CD4-positive, alpha-beta T cell treated with Interferon gamma for 1 hour (primary cell): Measurements from ENCODE around the gene AP1S1.

Experiments used
- DNase-seq: peaks from one replicate; pipeline ENCODE4 v3.0.0-alpha.2; 2020

Gene AP1S1

GRCh38 chr7:101159696-101160674 lies 5.7 kb downstream of the AP1S1 start:
- DNase-seq = no peak

DNA sequence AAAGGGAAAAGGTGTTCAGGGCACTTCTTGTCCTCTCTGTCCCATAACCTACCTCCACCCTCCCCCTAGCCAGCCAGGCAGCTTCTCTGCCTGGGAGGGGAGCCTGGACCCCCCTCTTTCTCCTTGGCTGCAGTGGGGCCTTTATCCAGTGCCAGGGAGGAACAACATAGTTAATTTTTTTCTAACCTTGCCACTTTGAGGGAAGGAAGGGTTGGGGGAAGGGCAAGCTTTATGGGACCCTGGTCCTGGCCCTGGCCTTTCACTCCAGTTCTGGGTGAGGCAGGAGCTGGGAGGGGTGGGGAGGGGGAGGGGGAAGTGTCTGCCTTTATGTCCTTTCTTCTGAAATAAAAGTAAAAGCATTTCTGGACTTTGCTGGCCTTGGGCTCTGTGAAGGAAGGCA lies 6.6 kb downstream of the AP1S1 start:
- DNase-seq = no peak

GRCh38 chr7:101161692-101162471 lies 7.6 kb downstream of the AP1S1 start:
- no peak for DNase-seq

DNA sequence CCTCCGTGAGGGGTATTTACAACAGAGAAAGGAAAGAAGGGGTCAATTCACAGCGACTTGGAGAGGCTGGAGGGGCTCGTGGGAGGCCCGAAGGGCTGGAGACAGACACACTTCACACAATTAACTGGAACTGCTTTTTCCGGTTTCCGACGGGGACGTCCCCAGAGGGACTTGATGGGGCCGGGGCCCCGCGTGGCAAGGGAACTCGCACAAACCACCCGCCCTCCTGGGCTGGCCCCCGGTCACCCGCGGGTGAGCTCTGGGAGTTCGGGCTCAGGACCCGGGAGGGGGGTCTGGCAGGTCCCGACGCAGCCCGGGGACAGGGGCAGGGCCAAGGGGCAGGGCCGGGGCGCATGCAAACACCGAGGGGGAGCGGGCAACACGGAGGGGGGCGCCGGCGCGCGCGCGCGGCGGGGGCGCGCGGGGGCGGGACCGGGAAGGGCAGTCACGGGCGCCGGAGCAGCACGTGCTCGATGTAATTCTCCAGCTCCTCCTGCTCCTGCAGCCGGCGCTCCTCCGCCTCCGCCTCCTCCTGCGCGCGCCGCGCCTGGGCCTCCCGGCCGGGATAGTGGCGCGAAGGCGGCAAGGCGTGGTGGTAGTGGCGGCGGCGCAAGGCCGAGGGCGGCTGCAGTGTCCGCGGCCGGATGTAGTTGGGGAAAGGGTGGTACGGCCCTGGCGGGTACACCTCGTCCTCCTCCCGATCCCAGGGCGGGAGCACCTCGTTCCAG lies 8.4 kb downstream of the AP1S1 start:
- no peak for DNase-seq

DNA sequence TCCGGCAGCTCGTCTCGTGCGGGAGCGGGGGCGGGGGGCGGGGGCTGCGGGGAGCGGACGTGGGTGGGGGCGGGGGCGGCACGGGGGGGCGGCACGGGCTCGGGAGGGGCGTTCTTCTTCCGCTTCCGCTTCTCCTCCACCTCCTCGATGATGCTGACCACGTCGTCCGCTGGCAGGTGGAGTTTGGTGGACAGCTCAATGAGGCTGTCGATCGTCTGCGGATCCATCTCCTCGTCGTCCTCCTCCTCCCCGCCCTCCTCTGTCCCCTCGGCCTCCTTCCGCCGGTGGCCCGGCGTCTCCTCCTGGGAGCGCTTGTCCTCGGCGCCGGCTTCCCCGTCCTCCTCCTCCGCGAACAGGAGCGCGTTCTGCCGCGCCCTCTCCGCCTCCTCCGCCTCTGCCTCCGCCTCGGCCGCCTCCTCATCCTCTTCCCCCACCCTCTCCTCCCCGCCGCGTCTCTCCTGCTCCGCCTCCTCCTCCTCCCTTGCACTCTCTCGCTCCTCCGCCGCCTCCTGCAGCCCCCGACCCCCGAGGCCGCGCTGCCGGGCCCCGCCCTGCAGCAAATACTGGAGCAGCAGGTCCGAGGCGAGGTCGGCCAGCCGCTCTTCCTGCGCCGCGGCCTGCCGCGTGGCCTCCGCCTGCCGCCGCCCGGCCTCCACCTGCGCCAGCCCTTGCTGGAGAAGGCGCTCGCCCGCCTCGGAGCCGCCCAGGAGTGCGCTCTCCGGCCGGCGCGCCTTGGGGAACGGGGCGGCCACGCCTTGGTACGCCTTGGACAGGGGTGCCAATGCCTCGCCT lies 9.2 kb downstream of the AP1S1 start:
- no peak for DNase-seq

DNA sequence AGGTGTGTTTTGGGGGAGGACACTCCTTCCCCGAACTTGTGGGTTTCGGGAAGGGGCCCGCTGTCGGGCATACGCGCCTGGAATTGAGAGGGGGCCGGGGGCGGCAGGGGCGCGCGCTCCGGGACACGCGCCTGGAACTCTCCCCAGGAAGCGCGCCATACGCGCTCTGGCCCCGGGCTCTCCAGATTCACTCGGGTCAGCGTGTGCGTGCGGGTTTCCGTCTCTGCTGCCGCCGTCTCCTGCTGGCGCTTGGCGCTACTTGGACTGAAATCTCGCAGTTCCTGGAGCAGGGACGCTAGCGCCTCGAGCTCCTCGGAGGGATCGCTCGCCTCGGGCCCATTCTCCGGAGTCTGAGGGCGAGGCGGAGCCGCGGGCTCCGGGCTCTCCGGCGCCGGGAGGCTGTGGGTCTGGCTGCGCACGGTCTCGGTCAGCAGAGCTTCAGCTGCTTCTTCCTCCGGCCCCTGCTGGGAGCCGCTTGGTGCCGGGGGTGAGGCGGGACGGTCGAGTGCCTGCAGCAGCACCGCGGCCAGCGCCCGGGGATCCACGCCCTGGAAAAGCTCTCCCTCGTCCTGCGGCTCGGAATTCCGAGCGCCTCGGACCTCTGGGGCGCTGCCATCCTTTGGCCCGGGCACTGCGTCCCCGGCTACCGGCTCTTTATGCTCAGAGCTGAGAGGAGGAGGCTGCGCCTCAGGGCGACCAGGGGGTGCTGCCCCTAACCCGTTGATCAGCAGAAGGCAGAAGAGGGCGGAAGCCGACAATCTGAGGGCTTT lies 10.0 kb downstream of the AP1S1 start:
- no peak for DNase-seq

DNA sequence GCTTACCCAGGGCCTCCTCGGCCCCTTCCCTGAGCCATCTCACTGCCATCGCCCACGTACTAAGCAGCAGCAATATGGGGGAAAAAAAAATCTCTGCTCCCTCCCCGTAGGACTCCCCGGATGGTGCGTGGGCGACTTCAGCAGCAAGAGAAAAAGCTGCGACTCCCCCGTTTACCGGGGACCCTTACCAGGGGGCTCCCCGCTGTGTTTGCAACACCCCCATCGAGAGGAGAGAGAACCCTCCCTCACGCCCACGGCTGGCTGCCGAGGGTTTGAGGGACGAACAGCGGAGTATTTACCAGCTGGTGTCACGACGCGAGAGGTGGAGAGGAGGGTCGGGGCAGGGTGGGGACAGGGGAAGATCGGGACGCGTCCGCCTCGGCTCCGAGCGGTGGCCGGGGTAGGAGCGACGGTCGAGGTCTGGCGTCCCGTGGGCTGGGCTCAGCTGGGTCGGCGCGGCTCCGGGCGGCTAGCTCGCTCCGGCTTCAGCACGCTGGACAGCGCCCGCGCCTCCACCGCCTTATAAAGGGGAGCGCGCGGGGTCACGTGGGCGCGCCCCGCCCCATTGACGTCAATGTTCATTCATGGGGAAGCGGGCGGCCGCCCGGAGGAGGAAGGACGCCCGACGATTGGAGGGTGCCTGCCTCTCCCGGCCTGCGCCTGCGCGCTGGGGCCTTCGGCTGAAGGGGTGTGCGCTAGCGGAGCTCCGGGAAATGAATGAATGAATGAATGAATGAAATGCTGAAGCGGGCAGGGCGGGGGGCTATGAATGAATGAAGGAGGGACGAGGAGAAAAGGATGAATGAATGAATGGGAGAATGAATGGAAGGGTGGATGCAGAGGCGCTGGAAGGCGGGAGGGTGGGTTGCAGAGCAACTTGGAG lies 11.0 kb downstream of the AP1S1 start, which contains the start of gene VGF:
Gene VGF, minus strand, starts transcription at position 495 of the 883 bp plus-strand sequence. CDS start 726 bp downstream, outside the sequence.
- peak; percentile 95 for DNase-seq

DNA sequence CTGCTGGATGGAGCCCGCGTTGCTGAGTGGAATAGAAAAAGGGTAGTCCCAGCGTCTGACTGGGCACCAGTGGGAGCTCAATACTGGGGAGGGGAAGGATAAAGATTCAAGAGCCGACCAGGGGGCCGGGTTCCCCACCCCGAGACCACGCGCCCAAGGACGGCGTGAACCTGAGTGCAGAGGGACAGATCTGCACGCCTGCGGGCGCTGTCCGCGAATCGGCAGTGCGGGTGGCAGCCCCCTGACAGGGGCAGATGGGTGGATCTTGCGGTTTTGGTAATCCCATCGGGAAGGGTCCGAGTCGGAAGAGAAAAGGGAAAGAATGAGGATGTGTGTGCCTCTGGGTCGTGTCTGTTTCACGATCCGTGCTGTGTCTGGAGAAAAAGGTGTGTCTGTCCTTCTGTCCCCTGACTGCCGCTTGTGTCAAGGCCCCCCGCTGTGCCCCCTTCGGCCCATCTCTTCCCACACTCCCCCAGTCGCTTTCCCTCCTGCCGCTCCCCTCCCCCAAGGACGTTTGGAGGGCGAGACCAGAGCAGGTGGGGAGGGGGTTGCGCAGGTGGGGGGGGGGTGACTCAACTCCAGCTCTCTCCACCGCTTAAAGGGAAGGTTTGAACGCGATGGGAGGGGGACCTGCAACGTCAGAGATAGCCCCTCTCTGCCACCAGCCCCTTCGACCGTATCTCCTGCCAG lies 11.8 kb downstream of the AP1S1 start:
- no peak for DNase-seq

DNA sequence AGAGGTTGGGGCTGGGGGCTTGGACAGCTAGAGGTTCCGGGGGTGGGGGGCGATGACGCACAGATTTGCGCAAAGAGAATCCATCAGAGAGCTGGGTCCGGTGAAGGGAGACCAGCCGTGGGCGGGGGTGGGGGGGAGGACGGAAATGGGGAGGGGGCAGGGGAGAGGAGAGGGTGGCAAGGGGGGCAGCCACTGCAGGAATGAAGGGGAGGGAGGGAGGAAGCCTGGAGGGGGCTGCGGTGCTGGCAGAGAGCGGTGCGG lies 12.3 kb downstream of the AP1S1 start:
- DNase-seq = no peak

- DNase-seq = no peak
These were observed 12.8 kb downstream of the AP1S1 start for GRCh38 chr7:101166909-101167644.

- no peak for DNase-seq
These were observed 13.6 kb downstream of the AP1S1 start for GRCh38 chr7:101167645-101168411.

- no peak for DNase-seq
These were observed 14.3 kb downstream of the AP1S1 start for GRCh38 chr7:101168412-101169049.

DNA sequence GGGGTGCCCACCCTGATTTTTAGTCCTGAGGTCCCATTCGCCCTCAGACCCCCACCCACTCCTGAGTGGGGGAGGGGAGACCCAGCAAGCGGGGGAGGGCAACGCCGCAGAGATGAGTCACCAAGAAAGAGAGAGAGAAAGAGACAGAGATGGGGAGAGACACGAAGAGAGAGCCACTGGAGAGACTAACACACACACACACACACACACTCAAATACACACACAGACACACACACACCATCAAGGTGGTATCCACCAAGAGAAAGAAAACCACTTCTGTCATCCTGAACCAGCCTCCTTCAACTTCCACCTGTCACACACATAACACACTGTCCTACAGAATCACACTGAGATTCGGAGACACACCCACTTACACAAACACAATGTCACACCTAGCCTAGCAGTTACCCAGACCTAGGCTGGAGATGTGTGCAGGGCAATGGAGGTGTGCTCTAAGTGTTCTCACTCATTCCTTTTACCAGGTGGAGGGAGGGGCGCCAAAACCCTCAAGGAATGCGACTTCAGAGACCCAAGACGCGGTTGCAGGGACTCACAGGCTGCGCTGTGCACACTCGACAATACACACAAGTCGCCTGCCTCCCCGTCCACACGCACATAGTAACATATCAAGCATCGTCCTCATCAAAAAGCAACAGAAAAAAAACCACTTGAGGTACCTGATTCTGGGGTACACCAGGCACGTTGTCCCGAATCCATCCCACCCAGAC lies 15.0 kb downstream of the AP1S1 start:
- DNase-seq = no peak

DNA sequence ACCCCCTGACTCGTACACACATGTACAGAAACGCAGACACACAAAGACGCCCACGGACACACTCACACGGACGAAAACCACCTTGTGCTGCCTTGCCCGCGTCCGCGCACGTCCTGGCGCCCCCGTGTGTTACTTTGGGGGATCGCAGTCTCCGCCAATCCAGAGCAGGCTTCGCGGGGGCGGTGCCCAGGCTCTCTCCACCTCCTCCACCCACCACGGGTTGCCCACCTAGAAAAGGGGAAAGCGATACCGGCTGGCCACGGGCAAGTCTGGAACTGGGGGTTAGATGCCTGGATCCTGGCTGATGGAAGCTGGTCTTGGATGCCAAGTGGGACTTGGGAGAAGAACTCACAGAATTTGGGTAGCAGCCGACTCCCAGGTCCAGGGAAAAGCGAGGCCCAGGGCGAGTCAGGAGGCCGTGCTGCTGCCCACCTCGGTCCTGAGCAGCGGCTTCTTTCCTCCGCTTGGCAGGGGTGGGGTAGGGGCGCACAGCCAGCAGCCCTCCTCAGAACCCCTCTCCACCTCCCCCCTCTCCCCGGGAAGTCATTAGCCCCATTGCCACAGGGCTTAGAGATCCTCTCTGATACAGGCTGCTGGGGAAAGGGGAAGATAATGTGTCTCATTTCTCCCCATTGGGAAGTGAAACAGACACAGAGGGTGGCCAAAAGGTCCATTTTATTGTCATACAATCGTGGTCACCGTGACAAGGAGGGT lies 15.7 kb downstream of the AP1S1 start:
- peak; percentile 75 for DNase-seq

DNA sequence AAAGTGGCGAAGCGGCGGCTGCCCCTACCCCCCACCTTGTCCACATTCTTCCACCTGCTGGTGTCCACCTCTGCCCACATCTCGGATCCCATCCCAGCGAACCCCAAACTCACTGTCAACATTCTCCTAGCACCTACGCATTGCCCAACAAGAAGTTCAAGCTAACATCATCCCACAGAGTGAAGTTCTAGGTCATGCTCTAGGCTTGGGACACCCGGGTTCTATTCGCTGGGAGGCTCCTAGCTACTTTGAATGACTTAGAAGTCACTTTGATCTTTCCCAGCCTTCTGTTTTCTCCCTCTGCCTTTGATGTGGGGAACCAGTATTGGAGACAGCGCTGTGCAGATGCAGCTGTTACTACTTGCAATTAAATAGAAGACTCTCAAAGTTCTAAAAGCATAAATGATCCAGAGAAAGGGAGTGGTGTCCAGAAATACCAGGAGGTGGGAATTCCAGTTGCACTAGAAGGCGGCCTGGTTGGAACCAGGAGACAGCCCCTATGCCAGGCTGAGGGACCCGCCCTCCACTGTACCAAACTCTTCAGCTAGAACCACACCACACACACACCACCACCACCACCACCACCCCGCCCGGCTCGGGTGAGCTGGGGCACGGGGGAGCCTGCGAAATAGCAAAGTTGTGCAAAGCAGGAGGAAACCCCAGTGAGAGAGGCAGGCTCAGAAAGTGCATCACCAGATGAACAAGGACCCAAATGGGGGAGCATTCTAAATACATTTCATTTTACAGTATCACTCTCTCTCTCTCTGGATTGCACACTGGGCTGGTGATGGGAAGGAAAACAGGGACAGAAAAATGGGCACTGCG lies 16.6 kb downstream of the AP1S1 start:
- DNase-seq = no peak

- no peak for DNase-seq
These were observed 17.2 kb downstream of the AP1S1 start for GRCh38 chr7:101171442-101171837.
